Right lung (tissue), 5 donors: ENCODE measurements around the gene MAX. TPM values are rescaled to one million over a fixed set of nuclear protein-coding genes. Genes with fewer than 3 reads are reported as not detected.
A peak's percentile ranks its signal among the peaks of the same experiment; 100 is the strongest.

Experiments used
- DNase-seq, 2 donors: peaks; one replicate each; pipeline ENCODE4 v3.0.0-alpha.2; 2013
- polyA plus RNA-seq, 5 donors: library from polyadenylated mRNA; unstranded; fragments of 120-200 nt; gene quantifications; one replicate each; pipeline versions ENCODE4 v1.2.1 to v1.2.3, GENCODE V29; 2013; ENCODE audit warnings: inconsistent platforms in 1 of 5, low replicate concordance in 1 of 5; ENCODE audit not compliant: insufficient read length in 5 of 5, insufficient read depth in 1 of 5

The MAX gene
- polyA plus RNA-seq, 5 donors, result 57.1 to 67.7 (median 58.8) TPM

DNA sequence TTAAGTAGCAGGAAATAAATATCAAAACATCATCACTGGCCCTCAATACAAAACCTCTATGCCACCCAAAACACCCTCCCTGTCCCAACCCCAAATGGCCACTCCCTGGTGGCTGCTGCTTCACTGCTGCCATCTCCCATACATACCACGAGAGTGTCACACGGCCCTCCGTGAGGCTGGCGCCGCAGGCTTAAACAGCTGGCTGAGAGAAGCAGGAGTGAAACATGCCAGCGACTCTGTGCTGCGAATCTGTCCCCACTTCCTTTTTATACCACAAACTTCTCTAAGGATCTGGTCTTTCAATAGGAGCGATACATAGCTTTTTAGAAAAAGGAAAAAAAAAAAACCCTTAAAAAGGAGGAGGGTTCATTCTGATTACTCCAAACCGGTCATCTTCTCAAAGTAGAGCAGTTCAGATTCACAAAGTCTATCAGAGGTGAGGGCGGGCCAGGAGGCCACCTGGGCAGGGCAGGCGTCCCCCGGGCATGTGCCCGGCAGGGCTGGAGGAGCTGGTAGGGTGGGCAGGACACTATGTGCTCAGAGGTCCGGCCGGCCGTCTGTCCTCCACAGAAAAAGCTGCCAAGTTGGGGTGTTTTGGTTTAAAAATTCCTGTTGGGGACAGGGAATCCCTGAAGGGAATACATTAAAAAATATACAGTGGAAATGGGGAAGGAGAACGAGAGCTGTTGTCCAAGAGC is 26.5 kb downstream of the MAX start:
- DNase-seq, result no peak

DNA sequence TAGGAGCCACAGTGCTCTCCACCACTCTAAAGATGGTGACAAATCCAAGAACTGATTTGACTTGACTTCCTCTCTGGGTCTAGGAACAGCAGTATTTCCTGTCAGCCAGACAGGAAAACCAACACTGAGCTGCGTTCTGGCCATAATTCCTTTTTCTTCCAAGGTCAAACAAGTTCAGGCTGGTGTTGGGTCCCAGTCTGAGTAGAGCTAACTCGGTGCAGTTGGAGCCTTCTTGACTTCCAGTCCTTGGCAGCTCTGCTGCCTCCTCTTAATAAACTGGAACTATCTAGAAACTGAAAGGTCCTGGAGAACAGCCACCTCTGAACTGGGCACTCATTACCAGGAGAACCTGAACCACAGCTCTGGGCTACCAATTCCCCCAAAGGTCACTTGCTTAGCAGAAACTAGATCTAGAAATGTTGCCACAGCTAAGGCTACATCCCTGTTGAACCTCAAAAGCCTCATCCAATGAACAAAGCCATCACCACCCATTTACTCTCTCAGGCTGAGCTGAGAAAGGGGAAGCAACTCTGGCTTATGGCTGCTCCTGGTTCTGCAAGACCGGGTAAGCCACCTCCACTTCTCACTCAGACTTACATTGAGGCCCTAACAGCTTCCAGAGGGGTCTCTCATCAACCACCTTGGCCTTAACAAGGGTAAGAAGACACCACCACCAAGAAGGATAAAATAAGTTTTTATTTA is 27.7 kb downstream of the MAX start:
- DNase-seq, result no peak

GRCh38 chr14:65073605-65074201 is 28.6 kb downstream of the MAX start:
- no peak for DNase-seq

- DNase-seq, result no peak
These were observed 29.4 kb downstream of the MAX start for GRCh38 chr14:65072937-65073336.

GRCh38 chr14:65072256-65072655 is 30.1 kb downstream of the MAX start:
- no peak for DNase-seq

GRCh38 chr14:65071544-65071943 is 30.8 kb downstream of the MAX start:
- no peak for DNase-seq

DNA sequence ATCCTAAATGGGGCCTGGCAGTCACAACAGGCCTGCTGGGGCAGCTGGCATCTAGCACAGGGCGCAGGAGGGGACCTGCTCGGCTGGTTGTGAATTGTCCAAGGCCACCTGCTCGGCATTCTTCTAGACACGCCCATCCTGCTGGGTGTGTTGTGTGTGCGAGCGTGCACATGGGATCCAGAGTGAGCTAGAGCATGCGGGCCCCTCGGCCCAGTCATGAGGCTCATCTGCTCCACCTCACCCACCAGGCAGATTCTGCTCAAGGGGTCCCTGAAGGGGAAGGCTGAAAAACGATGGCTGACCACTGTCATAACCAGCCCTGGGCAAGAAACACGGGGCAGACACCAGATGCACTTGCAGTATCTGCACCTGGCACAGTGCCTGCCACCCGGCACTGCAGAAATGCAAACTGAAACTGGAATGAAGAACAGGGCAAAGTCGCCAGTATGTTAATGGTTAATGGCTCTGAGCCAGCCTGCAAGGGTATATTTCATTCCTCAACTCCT is 31.8 kb downstream of the MAX start:
- peak; percentile 23 to 24 for DNase-seq

- no peak for DNase-seq
These were observed 32.4 kb downstream of the MAX start for GRCh38 chr14:65069874-65070413.

DNA sequence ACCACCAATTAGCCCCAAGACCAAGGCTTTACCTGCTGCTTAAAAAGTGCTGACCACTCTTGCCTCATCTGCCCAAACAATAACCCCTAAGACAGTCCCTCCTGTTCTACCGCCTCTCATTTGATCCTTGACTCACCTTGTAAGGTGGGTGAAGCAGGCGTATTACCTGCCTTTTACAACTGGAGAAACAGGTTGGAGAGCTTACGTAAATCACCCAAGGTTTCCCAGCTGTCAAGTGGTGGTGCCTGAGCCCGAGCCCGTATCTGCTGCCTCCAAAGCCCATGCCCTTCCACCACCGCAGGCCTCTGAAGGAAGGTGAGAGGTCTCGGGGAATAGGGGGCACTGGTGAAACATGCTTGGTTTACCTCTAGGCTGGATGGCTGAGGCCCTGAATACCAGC is 36.6 kb downstream of the MAX start:
- peak; percentile 36 to 37 for DNase-seq

DNA sequence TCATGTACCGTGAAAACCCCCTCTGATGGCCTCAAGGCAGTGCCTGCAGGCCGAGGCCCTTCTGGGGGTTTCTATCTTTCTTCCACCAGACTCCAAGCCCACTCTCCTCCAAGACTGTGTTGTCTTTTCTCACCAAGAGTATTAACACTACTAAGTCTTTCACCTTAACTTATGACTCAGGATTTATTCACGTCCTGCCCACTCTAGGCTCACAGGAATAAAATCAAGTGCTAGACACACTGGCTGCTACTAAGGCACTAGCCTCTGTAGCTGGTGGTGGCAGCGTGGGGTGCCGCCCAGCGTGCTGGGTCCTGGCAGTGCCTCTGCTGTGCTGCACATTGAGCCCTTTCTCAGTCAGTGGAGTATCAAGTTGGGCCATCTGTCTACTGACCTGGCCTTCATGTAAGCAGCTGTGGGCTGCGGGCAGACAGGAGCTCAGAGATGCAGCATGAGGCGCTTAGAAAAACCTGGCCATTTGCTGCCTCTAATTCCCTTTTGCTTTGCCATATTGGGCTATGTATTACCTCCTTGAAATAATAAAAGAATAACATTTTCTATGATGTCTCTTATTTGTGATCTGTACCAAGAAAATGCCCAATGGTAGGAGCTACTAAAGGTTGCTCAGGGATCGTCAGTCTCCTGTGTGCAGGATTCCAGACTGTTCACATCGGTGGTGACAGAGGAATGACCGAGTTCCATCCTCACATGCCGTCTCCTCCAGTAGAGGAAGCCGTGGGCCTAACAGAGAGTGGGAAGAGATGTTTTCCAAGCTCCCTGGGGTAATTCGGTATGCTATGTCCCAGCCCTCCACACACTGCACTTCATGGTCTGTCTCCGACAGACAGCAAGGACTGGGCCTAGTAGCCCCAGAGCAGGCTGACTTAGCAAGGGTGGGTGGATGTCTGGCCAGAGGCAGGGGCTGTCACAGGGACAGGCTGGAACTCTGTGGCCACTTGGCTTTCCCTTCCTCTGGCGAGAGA is 39.9 kb downstream of the MAX start:
- DNase-seq, result no peak

DNA sequence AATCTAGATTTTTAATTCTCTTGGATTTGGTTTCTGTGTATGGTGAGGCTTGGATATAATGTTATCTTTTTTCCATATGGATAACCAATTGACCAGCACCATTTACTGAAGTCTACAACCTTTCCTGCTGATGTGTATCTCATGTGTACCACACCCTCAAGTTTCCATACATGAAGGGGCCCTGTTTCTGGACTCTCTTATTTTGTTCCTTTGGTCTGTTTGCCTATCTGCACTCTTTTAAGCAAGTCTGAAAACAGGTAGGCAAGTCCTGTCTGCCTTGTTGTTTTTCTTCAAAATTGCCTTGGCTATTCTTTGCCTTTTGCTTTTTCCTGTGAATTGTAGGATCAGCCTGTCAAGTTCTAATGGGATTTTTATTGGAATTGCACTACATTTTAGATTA is 44.6 kb downstream of the MAX start:
- DNase-seq, result no peak

- no peak for DNase-seq
These were observed 47.7 kb downstream of the MAX start for GRCh38 chr14:65054471-65055085.

- no peak for DNase-seq
These were observed 48.9 kb downstream of the MAX start for GRCh38 chr14:65053466-65053865.

- DNase-seq, result no peak
These were observed 49.5 kb downstream of the MAX start for GRCh38 chr14:65052832-65053231.

GRCh38 chr14:65045709-65046108 is 56.6 kb downstream of the MAX start:
- no peak for DNase-seq

GRCh38 chr14:65045006-65045405 is 57.3 kb downstream of the MAX start:
- DNase-seq, result no peak

DNA sequence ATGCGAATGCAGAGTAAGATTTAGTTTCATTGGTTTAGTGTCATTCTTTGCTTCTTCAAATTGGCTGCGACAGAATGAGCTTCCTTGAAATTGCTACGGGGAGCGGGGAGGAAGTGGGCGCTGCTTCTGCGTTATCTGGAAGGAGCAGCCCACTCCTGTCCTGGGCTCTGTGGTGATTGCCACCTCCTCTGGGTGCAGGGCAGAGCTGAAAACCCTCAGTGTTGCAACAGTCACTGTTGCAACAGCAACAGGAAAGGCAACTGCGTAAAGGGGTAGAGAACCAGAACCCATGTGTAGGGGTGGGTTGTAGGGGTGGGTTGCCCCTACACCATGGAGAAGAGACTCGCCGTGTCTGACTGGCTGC is 57.7 kb downstream of the MAX start:
- DNase-seq, result no peak

- DNase-seq, result no peak
These were observed 58.3 kb downstream of the MAX start for GRCh38 chr14:65043893-65044595.

GRCh38 chr14:65042731-65043372 is 59.5 kb downstream of the MAX start:
- no peak for DNase-seq

- DNase-seq, result no peak
These were observed 60.0 kb downstream of the MAX start for GRCh38 chr14:65042296-65042695.
